HL-60 (cell line): Measurements from ENCODE around the gene SLCO4A1.

ENCODE experiments used
- GABPA ChIP-seq: IDR thresholded peaks from 2 replicates; pipeline ENCODE4 v1.6.1; 2012; ENCODE audit warnings: low read depth
- TF ChIP-seq, protein P1 (sequence below): IDR thresholded peaks from one replicate; pipeline ENCODE4 v1.5.1; 2011; ENCODE audit warnings: low read length, control low read depth, inconsistent platforms; ENCODE audit not compliant: insufficient read depth
- TF ChIP-seq, protein P2 (sequence below): IDR thresholded peaks from 2 replicates; pipeline ENCODE4 v1.6.1; 2012; ENCODE audit warnings: low read depth; ENCODE audit not compliant: insufficient replicate concordance

DNA sequence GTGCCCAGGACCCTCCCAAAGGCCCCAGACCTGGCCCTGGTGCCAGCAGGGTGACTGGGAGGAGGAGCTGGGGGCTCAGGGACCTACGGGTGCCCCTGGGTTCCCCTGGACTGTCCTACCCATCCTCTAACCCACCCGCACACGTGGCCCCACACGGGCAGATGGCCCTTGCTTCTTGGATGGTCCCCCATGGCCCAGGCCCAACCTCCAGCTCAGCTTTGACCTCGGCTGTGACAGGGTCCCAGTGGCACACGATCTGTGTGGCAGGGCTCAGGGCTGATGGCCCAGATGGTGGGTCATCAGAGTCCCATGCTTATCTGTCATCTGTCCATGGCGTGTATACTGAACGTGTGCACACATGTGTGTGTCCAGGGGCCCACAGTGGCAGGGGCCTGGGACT lies 70.3 kb downstream of the SLCO4A1 start:
- no peak for TF ChIP-seq GABPA
- TF ChIP-seq, protein P1, sequence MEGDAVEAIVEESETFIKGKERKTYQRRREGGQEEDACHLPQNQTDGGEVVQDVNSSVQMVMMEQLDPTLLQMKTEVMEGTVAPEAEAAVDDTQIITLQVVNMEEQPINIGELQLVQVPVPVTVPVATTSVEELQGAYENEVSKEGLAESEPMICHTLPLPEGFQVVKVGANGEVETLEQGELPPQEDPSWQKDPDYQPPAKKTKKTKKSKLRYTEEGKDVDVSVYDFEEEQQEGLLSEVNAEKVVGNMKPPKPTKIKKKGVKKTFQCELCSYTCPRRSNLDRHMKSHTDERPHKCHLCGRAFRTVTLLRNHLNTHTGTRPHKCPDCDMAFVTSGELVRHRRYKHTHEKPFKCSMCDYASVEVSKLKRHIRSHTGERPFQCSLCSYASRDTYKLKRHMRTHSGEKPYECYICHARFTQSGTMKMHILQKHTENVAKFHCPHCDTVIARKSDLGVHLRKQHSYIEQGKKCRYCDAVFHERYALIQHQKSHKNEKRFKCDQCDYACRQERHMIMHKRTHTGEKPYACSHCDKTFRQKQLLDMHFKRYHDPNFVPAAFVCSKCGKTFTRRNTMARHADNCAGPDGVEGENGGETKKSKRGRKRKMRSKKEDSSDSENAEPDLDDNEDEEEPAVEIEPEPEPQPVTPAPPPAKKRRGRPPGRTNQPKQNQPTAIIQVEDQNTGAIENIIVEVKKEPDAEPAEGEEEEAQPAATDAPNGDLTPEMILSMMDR = no peak
- TF ChIP-seq, protein P2, sequence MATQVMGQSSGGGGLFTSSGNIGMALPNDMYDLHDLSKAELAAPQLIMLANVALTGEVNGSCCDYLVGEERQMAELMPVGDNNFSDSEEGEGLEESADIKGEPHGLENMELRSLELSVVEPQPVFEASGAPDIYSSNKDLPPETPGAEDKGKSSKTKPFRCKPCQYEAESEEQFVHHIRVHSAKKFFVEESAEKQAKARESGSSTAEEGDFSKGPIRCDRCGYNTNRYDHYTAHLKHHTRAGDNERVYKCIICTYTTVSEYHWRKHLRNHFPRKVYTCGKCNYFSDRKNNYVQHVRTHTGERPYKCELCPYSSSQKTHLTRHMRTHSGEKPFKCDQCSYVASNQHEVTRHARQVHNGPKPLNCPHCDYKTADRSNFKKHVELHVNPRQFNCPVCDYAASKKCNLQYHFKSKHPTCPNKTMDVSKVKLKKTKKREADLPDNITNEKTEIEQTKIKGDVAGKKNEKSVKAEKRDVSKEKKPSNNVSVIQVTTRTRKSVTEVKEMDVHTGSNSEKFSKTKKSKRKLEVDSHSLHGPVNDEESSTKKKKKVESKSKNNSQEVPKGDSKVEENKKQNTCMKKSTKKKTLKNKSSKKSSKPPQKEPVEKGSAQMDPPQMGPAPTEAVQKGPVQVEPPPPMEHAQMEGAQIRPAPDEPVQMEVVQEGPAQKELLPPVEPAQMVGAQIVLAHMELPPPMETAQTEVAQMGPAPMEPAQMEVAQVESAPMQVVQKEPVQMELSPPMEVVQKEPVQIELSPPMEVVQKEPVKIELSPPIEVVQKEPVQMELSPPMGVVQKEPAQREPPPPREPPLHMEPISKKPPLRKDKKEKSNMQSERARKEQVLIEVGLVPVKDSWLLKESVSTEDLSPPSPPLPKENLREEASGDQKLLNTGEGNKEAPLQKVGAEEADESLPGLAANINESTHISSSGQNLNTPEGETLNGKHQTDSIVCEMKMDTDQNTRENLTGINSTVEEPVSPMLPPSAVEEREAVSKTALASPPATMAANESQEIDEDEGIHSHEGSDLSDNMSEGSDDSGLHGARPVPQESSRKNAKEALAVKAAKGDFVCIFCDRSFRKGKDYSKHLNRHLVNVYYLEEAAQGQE = no peak
